H1 (cell line): ENCODE measurements around the gene SPSB2. TPM values are rescaled to one million over a fixed set of nuclear protein-coding genes. Genes with fewer than 3 reads are reported as not detected.

Experiments used
- CTCF ChIA-PET: fragments of 300-600 bp; sonication (Branson Sonifier 250); formaldehyde crosslinking; loops from one replicate; lab custom pipeline; 2021; ENCODE audit not compliant: partially characterized antibody; lab: Charles Lee
- POLR2A ChIA-PET: fragments of 300-600 bp; sonication (Branson Sonifier 250); formaldehyde crosslinking; loops from one replicate; lab custom pipeline; 2021; ENCODE audit warnings: inconsistent platforms; ENCODE audit not compliant: partially characterized antibody; lab: Charles Lee
- DNase-seq, 2 experiments: peaks; one replicate each; pipeline versions ENCODE4 v3.0.0 to v3.0.0-alpha.2; 2010 to 2022; ENCODE audit warnings: low spot score in 2 of 2, low read depth in 1 of 2, mixed read lengths in 1 of 2
- FAIRE-seq: peaks from 2 replicates; lab custom pipeline; 2011; peaks lifted over from hg19 to GRCh38; lab: Jason Lieb, UNC
- H2AFZ ChIP-seq: 2 replicates; pipeline ENCODE4 v1.8.1; 2012; ENCODE audit warnings: low read length, inconsistent platforms
- H2AK5ac ChIP-seq: 2 replicates; pipeline ENCODE4 v1.6.1; 2013; ENCODE audit warnings: low read depth, low read length
- H2BK120ac ChIP-seq: replicated peaks from 2 replicates; pipeline ENCODE3; 2013; ENCODE audit warnings: low read depth, low read length, inconsistent platforms
- H2BK12ac ChIP-seq: 2 replicates; pipeline ENCODE4 v1.6.1; 2013; ENCODE audit warnings: low read depth, low read length
- H2BK15ac ChIP-seq: 2 replicates; pipeline ENCODE4 v1.6.1; 2013; ENCODE audit warnings: low read length
- H2BK20ac ChIP-seq: 2 replicates; pipeline ENCODE4 v1.6.1; 2013; ENCODE audit warnings: low read length
- H2BK5ac ChIP-seq: 2 replicates; pipeline ENCODE4 v1.6.1; 2013; ENCODE audit warnings: low read depth, low read length
- H3K14ac ChIP-seq: 2 replicates; pipeline ENCODE4 v1.6.1; 2013; ENCODE audit warnings: inconsistent platforms; ENCODE audit not compliant: insufficient read length
- H3K18ac ChIP-seq: 2 replicates; pipeline ENCODE4 v1.6.1; 2013; ENCODE audit warnings: low read length; ENCODE audit errors: extremely low read depth
- H3K23ac ChIP-seq: 2 replicates; pipeline ENCODE4 v1.6.1; 2013; ENCODE audit warnings: inconsistent platforms; ENCODE audit not compliant: insufficient read length
- H3K23me2 ChIP-seq: 2 replicates; pipeline ENCODE4 v1.6.1; 2013; ENCODE audit warnings: low read depth, low read length
- H3K27ac ChIP-seq: 2 replicates; pipeline ENCODE4 v1.6.1; 2011; ENCODE audit warnings: low read depth, low read length, inconsistent platforms
- H3K27me3 ChIP-seq, 4 experiments: replicated peaks in 1 of 4; 1 replicate in 1 of 4; 2 replicates in 3 of 4; pipeline versions ENCODE4 v1.6.1 to v1.8.1; 2011 to 2013; ENCODE audit warnings: low read length in 3 of 4, mild to moderate bottlenecking in 3 of 4, inconsistent platforms in 2 of 4, mixed read lengths in 2 of 4, moderate library complexity in 1 of 4; ENCODE audit not compliant: control insufficient read depth in 3 of 4, insufficient read depth in 3 of 4; ENCODE audit errors: extremely low read depth in 1 of 4
- H3K36me3 ChIP-seq, 4 experiments: 2 replicates each; pipeline versions ENCODE4 v1.6.1 to v1.8.1; 2011 to 2013; ENCODE audit warnings: mild to moderate bottlenecking in 4 of 4, low read length in 3 of 4, moderate library complexity in 2 of 4, control low read depth in 1 of 4, inconsistent platforms in 1 of 4; ENCODE audit not compliant: insufficient read depth in 4 of 4, control insufficient read depth in 2 of 4
- H3K4ac ChIP-seq: replicated peaks from 2 replicates; pipeline ENCODE3; 2013; ENCODE audit warnings: low read length, low read depth, mixed read lengths, inconsistent platforms; ENCODE audit not compliant: insufficient read length
- H3K4me1 ChIP-seq, 4 experiments: replicated peaks in 1 of 4; 1 replicate in 1 of 4; 2 replicates in 3 of 4; pipeline versions ENCODE4 v1.6.1 to v1.8.1; 2011 to 2013; ENCODE audit warnings: low read length in 3 of 4, inconsistent platforms in 2 of 4, mixed read lengths in 1 of 4; ENCODE audit not compliant: insufficient read depth in 4 of 4, control insufficient read depth in 3 of 4
- H3K4me2 ChIP-seq, 2 experiments: 2 replicates each; pipeline versions ENCODE4 v1.6.1 to v1.8.1; 2011 to 2013; ENCODE audit warnings: low read depth in 2 of 2, low read length in 2 of 2, control low read depth in 1 of 2, inconsistent platforms in 1 of 2, mild to moderate bottlenecking in 1 of 2; ENCODE audit not compliant: insufficient read depth in 1 of 2
- H3K4me3 ChIP-seq, 4 experiments: fragments of 200-600, 300-600 bp in 1 of 4; sonication (generic), shearing (Covaris generic), sonication (Bioruptor Twin) in 1 of 4; 2 replicates each; pipeline versions ENCODE4 v1.5.1 to v1.8.1; 2011 to 2016; ENCODE audit warnings: low read length in 4 of 4, low read depth in 3 of 4, control low read depth in 2 of 4, inconsistent platforms in 2 of 4, mild to moderate bottlenecking in 2 of 4, mixed read lengths in 1 of 4, moderate library complexity in 1 of 4; ENCODE audit not compliant: insufficient read depth in 2 of 4; ENCODE audit errors: extremely low read depth in 1 of 4
- H3K56ac ChIP-seq: replicated peaks from 2 replicates; pipeline ENCODE3; 2013; ENCODE audit warnings: low read depth, mild to moderate bottlenecking, mixed read lengths, low read length, inconsistent platforms; ENCODE audit not compliant: insufficient read length
- H3K79me1 ChIP-seq: 2 replicates; pipeline ENCODE4 v1.6.1; 2013; ENCODE audit warnings: low read depth, low read length, control low read depth
- H3K79me2 ChIP-seq, 2 experiments: 2 replicates each; pipeline versions ENCODE4 v1.6.1 to v1.8.1; 2012 to 2013; ENCODE audit warnings: low read length in 2 of 2, mild to moderate bottlenecking in 2 of 2, inconsistent platforms in 1 of 2; ENCODE audit not compliant: insufficient read depth in 2 of 2, control insufficient read depth in 1 of 2
- H3K9ac ChIP-seq, 4 experiments: replicated peaks in 1 of 4; 1 replicate in 1 of 4; 2 replicates in 3 of 4; pipeline versions ENCODE4 v1.6.1 to v1.8.1; 2011 to 2013; ENCODE audit warnings: low read depth in 3 of 4, low read length in 3 of 4, control low read depth in 2 of 4, mild to moderate bottlenecking in 2 of 4, moderate library complexity in 2 of 4, inconsistent platforms in 1 of 4; ENCODE audit errors: extremely low read depth in 1 of 4
- H3K9me3 ChIP-seq, 2 experiments: 2 replicates each; pipeline versions ENCODE4 v1.6.1 to v1.8.1; 2012 to 2013; ENCODE audit warnings: mild to moderate bottlenecking in 2 of 2, moderate library complexity in 2 of 2, control low read depth in 1 of 2, inconsistent platforms in 1 of 2, low read depth in 1 of 2, low read length in 1 of 2, mixed read lengths in 1 of 2; ENCODE audit not compliant: insufficient read depth in 2 of 2
- H4K20me1 ChIP-seq, 2 experiments: replicated peaks in 1 of 2; 2 replicates each; pipeline versions ENCODE3 to v1.8.1; 2011 to 2013; ENCODE audit warnings: inconsistent platforms in 2 of 2, low read length in 2 of 2, mild to moderate bottlenecking in 1 of 2; ENCODE audit not compliant: insufficient read depth in 2 of 2, control insufficient read depth in 1 of 2
- H4K5ac ChIP-seq: 2 replicates; pipeline ENCODE4 v1.6.1; 2013; ENCODE audit warnings: low read length, low read depth, mixed read lengths, inconsistent platforms; ENCODE audit not compliant: insufficient read length
- H4K8ac ChIP-seq: 2 replicates; pipeline ENCODE4 v1.8.0; 2013; ENCODE audit warnings: mild to moderate bottlenecking, moderate library complexity, low read length, inconsistent platforms; ENCODE audit not compliant: insufficient read depth; ENCODE audit errors: extremely low read depth
- H4K91ac ChIP-seq: replicated peaks from 2 replicates; pipeline ENCODE3; 2013; ENCODE audit warnings: low read length, mixed read lengths, inconsistent platforms; ENCODE audit not compliant: insufficient read length
- CBX5 ChIP-seq: fragments of 300-800, 300-1000 bp; sonication (generic); IDR thresholded peaks from 2 replicates; pipeline ENCODE4 v1.7.1; 2016; ENCODE audit warnings: antibody characterized with exemption, low read length, low read depth
- CBX8 ChIP-seq: fragments of 300-800, 300-1000 bp; sonication (generic); IDR thresholded peaks from 2 replicates; pipeline ENCODE4 v1.7.1; 2016; ENCODE audit warnings: low read depth, low read length, borderline replicate concordance
- CTBP2 ChIP-seq: IDR thresholded peaks from 2 replicates; pipeline ENCODE4 v1.7.0; 2011; ENCODE audit warnings: borderline replicate concordance, mild to moderate bottlenecking, moderate library complexity, mixed read lengths, low read length; ENCODE audit not compliant: insufficient read depth, insufficient read length
- EP300 ChIP-seq, 2 experiments: IDR thresholded peaks; 1 replicate in 1 of 2; 2 replicates in 1 of 2; pipeline ENCODE4 v1.6.1; 2011 to 2012; ENCODE audit warnings: low read depth in 2 of 2, low read length in 2 of 2, mild to moderate bottlenecking in 2 of 2, borderline replicate concordance in 1 of 2, inconsistent platforms in 1 of 2, moderate library complexity in 1 of 2
- FOSL1 ChIP-seq: IDR thresholded peaks from 2 replicates; pipeline ENCODE4 v1.6.1; 2011; ENCODE audit warnings: mild to moderate bottlenecking, low read depth, low read length, moderate library complexity; ENCODE audit not compliant: insufficient read depth
- HDAC2 ChIP-seq, 2 experiments: fragments of 300-600 bp in 1 of 2; sonication (generic) in 1 of 2; IDR thresholded peaks; 2 replicates each; pipeline ENCODE4 v1.6.1; 2011 to 2012; ENCODE audit warnings: low read depth in 2 of 2, low read length in 2 of 2, mild to moderate bottlenecking in 2 of 2, moderate library complexity in 2 of 2, borderline replicate concordance in 1 of 2, inconsistent platforms in 1 of 2
- NRF1 ChIP-seq: IDR thresholded peaks from 2 replicates; pipeline ENCODE4 v1.6.1; 2011; ENCODE audit warnings: mild to moderate bottlenecking, low read depth, low read length, improper control_type of control experiment
- POLR2A ChIP-seq, 2 experiments: IDR thresholded peaks; 1 replicate in 1 of 2; 2 replicates in 1 of 2; pipeline ENCODE4 v1.6.1; 2011; ENCODE audit warnings: low read depth in 2 of 2, low read length in 2 of 2, mild to moderate bottlenecking in 2 of 2; ENCODE audit errors: control extremely low read depth in 1 of 2
- SIRT6 ChIP-seq: IDR thresholded peaks from one replicate; pipeline ENCODE4 v1.7.1; 2012; ENCODE audit warnings: low read length, inconsistent platforms
- TEAD4 ChIP-seq: IDR thresholded peaks from 2 replicates; pipeline ENCODE4 v1.6.1; 2012; ENCODE audit warnings: low read depth, low read length, inconsistent platforms, mixed read lengths
- WGBS, 2 experiments: shearing (Covaris generic) in 1 of 2; methylation state at CpG; one replicate each; pipeline versions ENCODE4 v1.1.6 to v1.1.7; 2013 to 2015; ENCODE audit warnings: low lambda C conversion rate in 2 of 2, mixed read lengths in 2 of 2, inconsistent platforms in 1 of 2, low coverage in 1 of 2, missing lambda C conversion rate in 1 of 2; ENCODE audit not compliant: insufficient replicate concordance in 2 of 2, insufficient coverage in 1 of 2, insufficient read length in 1 of 2; ENCODE audit errors: extremely low coverage in 1 of 2, missing lambda C conversion rate in 1 of 2; 5-methylcytosine and 5-hydroxymethylcytosine counted together
- polyA plus RNA-seq, 7 experiments: library from polyadenylated mRNA; depleted of rRNA in 3 of 7; stranded (reverse) in 5 of 7; unstranded in 2 of 7; fragments of >200 nt in 5 of 7; fragments of 200-250 nt in 2 of 7; gene quantifications; 1 replicate in 5 of 7; 2 replicates in 1 of 7; 4 replicates in 1 of 7; pipeline versions ENCODE4 v1.2.1 to v1.2.3, GENCODE V29; 2011 to 2013; ENCODE audit warnings: missing spikeins in 2 of 7, mixed read lengths in 2 of 7
- total RNA-seq: library from RNA; stranded (reverse); fragmentation: NEBNext Ultra II Directional; extraction: Animal tissue kit (Norgen Biotek cat#: 25700); gene quantifications from 2 replicates; pipeline ENCODE4 v1.2.1, GENCODE V29; 2021
- TF ChIP-seq, protein P1 (sequence below): IDR thresholded peaks from 2 replicates; pipeline ENCODE4 v1.6.1; 2011; ENCODE audit warnings: low read length, improper control_type of control experiment

Gene SPSB2
- total and polyA plus RNA-seq, 2 of the 8 experiments (the other 6 are each of a cell fraction or from before 2014, with no cell fraction given): 13.0 to 23.2 TPM

DNA sequence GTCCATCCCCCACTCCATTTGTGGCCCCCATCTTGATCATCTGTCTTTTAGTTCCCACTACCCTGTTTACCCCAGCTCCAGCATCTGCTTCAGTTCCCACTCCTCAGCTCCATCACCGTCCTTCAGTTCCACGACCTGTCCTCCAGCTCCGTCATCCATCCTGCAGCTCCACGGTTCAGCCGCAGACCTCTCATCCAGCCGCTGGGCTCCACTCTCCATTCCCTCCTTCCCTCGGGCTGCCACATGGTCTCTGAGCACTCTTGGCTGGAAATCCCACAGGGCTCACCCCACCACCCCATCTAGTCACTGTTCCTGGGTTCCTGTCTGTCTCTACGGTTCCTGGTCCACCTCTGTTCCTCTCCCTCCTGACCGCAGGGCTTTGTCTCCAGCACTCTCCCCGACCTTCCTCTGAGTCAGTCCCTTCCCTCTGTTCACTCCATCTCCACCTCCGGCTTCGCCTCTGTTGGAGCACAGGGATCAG, 48.2 kb downstream of the SPSB2 start:
- H2AK5ac ChIP-seq: no peak overlapping the region
- H2BK20ac ChIP-seq: peak overlapping the region; percentile 87; the same call in 1 of the 2 replicates
- ChIA-PET POLR2A (interaction anchor here (0.6 to 27.1 kb wide), 19 partner anchors 11 to 291 kb away, joined by 3 to 388 read pairs (median 4); partner anchors contain the start of genes CD4, CDCA3, GAPDH and GNB3), CTCF (interaction anchor here (0.5 to 23.7 kb wide), 34 partner anchors 9 to 975 kb away, joined by 3 to 532 read pairs (median 6); partner anchors contain the start of genes CD4, CDCA3, COPS7A and GAPDH)
- H3K18ac ChIP-seq: peak overlapping the region; percentile 80
- WGBS, 2 experiments: 66% methylated on average over 12 of the region's 12 CpGs; no CpG with 5 or more reads in 1 of the 2 experiments
- no peak overlapping the region for H3K23ac ChIP-seq
- no peaks in the 10 kb centered on the region; the same call in 1 of the 2 replicates for H3K79me1 ChIP-seq
- H2BK5ac ChIP-seq: peak overlapping the region; percentile 50; the same call in 1 of the 2 replicates
- DNase-seq (peak in 1 of 2 experiments; percentile 47), FAIRE-seq (no peak)
- H3K9me3 ChIP-seq: no peaks in the 10 kb centered on the region
- peaks cover 0 to 5% of the 10 kb centered on the region in 2 experiments; a peak in 1 of 4 replicates for H3K79me2 ChIP-seq
- no peak overlapping the region; a peak in 1 of 7 replicates for H3K9ac ChIP-seq
- H3K4me3 ChIP-seq: peak overlapping the region; percentile 8 to 53 (median 28); a peak in 6 of 8 replicates
- H2BK12ac ChIP-seq: peak overlapping the region; percentile 1; the same call in 1 of the 2 replicates
- H3K23me2 ChIP-seq: peaks cover 28% of the 10 kb centered on the region
- H4K20me1 ChIP-seq: peaks cover 0 to 4% of the 10 kb centered on the region in 2 experiments
- H2AFZ ChIP-seq: no peak overlapping the region
- no peak overlapping the region for H4K5ac ChIP-seq
- no peaks in the 10 kb centered on the region for H3K36me3 ChIP-seq
- no peak overlapping the region for H3K14ac ChIP-seq
- H3K4me2 ChIP-seq: peak overlapping the region; percentile 51 to 79
- H4K8ac ChIP-seq: peak overlapping the region; percentile 60
- no peak overlapping the region for H3K56ac ChIP-seq
- H3K4ac ChIP-seq: no peak overlapping the region
- H4K91ac ChIP-seq: no peak overlapping the region
- H2BK15ac ChIP-seq: peak overlapping the region; percentile 6
- H3K27ac ChIP-seq: no peak overlapping the region
- H2BK120ac ChIP-seq: no peak overlapping the region
- peaks cover 0 to 12% (median 8%) of the 10 kb centered on the region in 4 experiments; a peak in 5 of 7 replicates for H3K27me3 ChIP-seq
- peaks cover 8 to 50% (median 29%) of the 10 kb centered on the region in 4 experiments for H3K4me1 ChIP-seq
- TF ChIP-seq HDAC2 (IDR thresholded peaks at IDR 0.05; ENCODE audit: borderline replicate concordance in 1 of 2, low read depth in 2 of 2, low read length in 2 of 2): no peak
- TF ChIP-seq TEAD4: no peak
- no peak for TF ChIP-seq NRF1
- TF ChIP-seq FOSL1: no peak
- no peak for TF ChIP-seq CTBP2
- no peak for TF ChIP-seq SIRT6
- no peak for TF ChIP-seq POLR2A (IDR thresholded peaks at IDR 0.05; ENCODE audit: control extremely low read depth in 1 of 2, low read depth in 2 of 2, low read length in 2 of 2)
- TF ChIP-seq, protein P1, sequence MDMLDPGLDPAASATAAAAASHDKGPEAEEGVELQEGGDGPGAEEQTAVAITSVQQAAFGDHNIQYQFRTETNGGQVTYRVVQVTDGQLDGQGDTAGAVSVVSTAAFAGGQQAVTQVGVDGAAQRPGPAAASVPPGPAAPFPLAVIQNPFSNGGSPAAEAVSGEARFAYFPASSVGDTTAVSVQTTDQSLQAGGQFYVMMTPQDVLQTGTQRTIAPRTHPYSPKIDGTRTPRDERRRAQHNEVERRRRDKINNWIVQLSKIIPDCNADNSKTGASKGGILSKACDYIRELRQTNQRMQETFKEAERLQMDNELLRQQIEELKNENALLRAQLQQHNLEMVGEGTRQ: no peak
- TF ChIP-seq EP300 (IDR thresholded peaks at IDR 0.05; ENCODE audit: borderline replicate concordance in 1 of 2, low read depth in 2 of 2, low read length in 2 of 2): no peak
- no peak for TF ChIP-seq CBX8
- TF ChIP-seq CBX5: no peak
